NCI-H510A treated with DMSO at 0.1 percent for 48 hours (cell line): ENCODE measurements around the gene MACF1.
"Not testable (repeated sequence)": the region's sequence is repeated elsewhere in the genome, so short reads cannot be mapped to it uniquely, and the experiment has no call there.

Experiments
- DNase-seq: peaks from one replicate; lab custom pipeline; 2025; lab: John Stamatoyannopoulos, UW

Gene MACF1

GRCh38 chr1:39469150-39469549, 264.7 kb downstream of the MACF1 start:
- no peak for DNase-seq

GRCh38 chr1:39470040-39470439, 265.5 kb downstream of the MACF1 start:
- no peak for DNase-seq

- DNase-seq: no peak
These were observed 268.3 kb downstream of the MACF1 start for GRCh38 chr1:39472826-39473225.

- no peak for DNase-seq
These were observed 268.8 kb downstream of the MACF1 start for GRCh38 chr1:39473324-39473723.

- DNase-seq: no peak
These were observed 270.3 kb downstream of the MACF1 start for GRCh38 chr1:39474810-39475209.

- DNase-seq: not testable (repeated sequence)
These were observed 271.1 kb downstream of the MACF1 start for GRCh38 chr1:39475551-39475950.

GRCh38 chr1:39478126-39478915, 273.8 kb downstream of the MACF1 start:
- DNase-seq: no peak

GRCh38 chr1:39481289-39481688, 276.8 kb downstream of the MACF1 start:
- DNase-seq: no peak

- DNase-seq: no peak
These were observed 278.8 kb downstream of the MACF1 start for GRCh38 chr1:39483276-39483675.

GRCh38 chr1:39484564-39484963, 280.1 kb downstream of the MACF1 start:
- DNase-seq: no peak

GRCh38 chr1:39485046-39485803, 280.7 kb downstream of the MACF1 start:
- DNase-seq: no peak

- no peak for DNase-seq
These were observed 283.6 kb downstream of the MACF1 start for GRCh38 chr1:39488012-39488545.

- no peak for DNase-seq
These were observed 284.5 kb downstream of the MACF1 start for GRCh38 chr1:39488793-39489566.

GRCh38 chr1:39489567-39490239, 285.2 kb downstream of the MACF1 start:
- no peak for DNase-seq

GRCh38 chr1:39490596-39491145, 286.2 kb downstream of the MACF1 start:
- peak; percentile 97 for DNase-seq

GRCh38 chr1:39491146-39491921, 286.8 kb downstream of the MACF1 start, which contains the start of gene BMP8A:
Gene BMP8A, plus strand, starts transcription at chr1:39491636. Its CDS starts 356 bp downstream, at chr1:39491992.
- peak; percentile 99 for DNase-seq

- DNase-seq: not testable (repeated sequence)
These were observed 287.9 kb downstream of the MACF1 start for GRCh38 chr1:39492118-39493042.

- DNase-seq: not testable (repeated sequence)
These were observed 288.7 kb downstream of the MACF1 start for GRCh38 chr1:39493043-39493810.
